GM23338 (cell line): ENCODE results near the gene PRSS50. TPM values are rescaled to one million over a fixed set of nuclear protein-coding genes. Genes with fewer than 3 reads are reported as not detected.
"Not testable (repeated sequence)": the region's sequence is repeated elsewhere in the genome, so short reads cannot be mapped to it uniquely, and the experiment has no call there.

Experiments
- ATAC-seq: fragments of 200-7000 bp; cut with Tn5 transposase; 3 replicates; pipeline ENCODE4 v1.9.1; 2020
- DNase-seq: peaks from one replicate; pipeline ENCODE4 v3.0.0-alpha.2; 2015; ENCODE audit warnings: low spot score
- H2AFZ ChIP-seq: fragments of 200-600 bp; sonication (generic); 2 replicates; pipeline ENCODE4 v1.8.0; 2016; ENCODE audit warnings: antibody characterized with exemption, mild to moderate bottlenecking, moderate library complexity
- H3F3A ChIP-seq: fragments of 200-600 bp; sonication (generic); replicated peaks from 2 replicates; pipeline ENCODE4 v1.8.0; 2017; ENCODE audit warnings: antibody characterized with exemption, mixed run types, low read depth
- H3K27ac ChIP-seq: fragments of 200-600 bp; sonication (generic); 2 replicates; pipeline ENCODE4 v1.6.1; 2016; ENCODE audit warnings: low read depth
- H3K27me3 ChIP-seq: fragments of 200-600 bp; sonication (generic); 2 replicates; pipeline ENCODE4 v1.8.0; 2016; ENCODE audit warnings: mild to moderate bottlenecking, mixed run types, moderate library complexity; ENCODE audit not compliant: insufficient read depth
- H3K36me3 ChIP-seq: fragments of 200-600 bp; sonication (generic); 2 replicates; pipeline ENCODE4 v1.8.0; 2016; ENCODE audit warnings: mild to moderate bottlenecking; ENCODE audit not compliant: insufficient read depth
- H3K4me1 ChIP-seq: fragments of 200-600 bp; sonication (generic); 2 replicates; pipeline ENCODE4 v1.8.0; 2016; ENCODE audit warnings: mild to moderate bottlenecking, moderate library complexity; ENCODE audit not compliant: insufficient read depth
- H3K4me2 ChIP-seq: fragments of 200-600 bp; sonication (generic); 2 replicates; pipeline ENCODE4 v1.7.1; 2017; ENCODE audit warnings: mixed run types
- H3K4me3 ChIP-seq: fragments of 200-600 bp; sonication (generic); 2 replicates; pipeline ENCODE4 v1.6.1; 2016; ENCODE audit warnings: mixed run types
- H3K79me2 ChIP-seq: fragments of 200-600 bp; sonication (generic); replicated peaks from 2 replicates; pipeline ENCODE4 v1.8.0; 2017; ENCODE audit warnings: mild to moderate bottlenecking; ENCODE audit not compliant: insufficient read depth
- H3K9me2 ChIP-seq: fragments of 200-600 bp; sonication (generic); 2 replicates; pipeline ENCODE4 v1.8.0; 2017; ENCODE audit not compliant: insufficient read depth
- H4K20me1 ChIP-seq: fragments of 200-600 bp; sonication (generic); replicated peaks from 2 replicates; pipeline ENCODE4 v1.8.0; 2017; ENCODE audit warnings: mild to moderate bottlenecking; ENCODE audit not compliant: insufficient read depth
- H3K27ac Mint-ChIP-seq: 2 replicates; pipeline ENCODE4 v1.8.0; 2020; ENCODE audit warnings: inconsistent platforms, mild to moderate bottlenecking, moderate library complexity, mixed read lengths
- H3K27me3 Mint-ChIP-seq: 3 replicates; pipeline ENCODE4 v1.8.0; 2022; ENCODE audit warnings: low read depth, mild to moderate bottlenecking, moderate library complexity, mixed read lengths, inconsistent platforms; ENCODE audit not compliant: insufficient read depth, poor library complexity
- H3K36me3 Mint-ChIP-seq: 3 replicates; pipeline ENCODE4 v1.8.0; 2021; ENCODE audit warnings: low read depth, mild to moderate bottlenecking, inconsistent platforms, moderate library complexity, mixed read lengths
- H3K4me1 Mint-ChIP-seq: 3 replicates; pipeline ENCODE4 v1.8.0; 2020; ENCODE audit warnings: mild to moderate bottlenecking, inconsistent platforms, mixed read lengths
- H3K4me3 Mint-ChIP-seq: 3 replicates; pipeline ENCODE4 v1.8.0; 2021; ENCODE audit warnings: moderate library complexity, mild to moderate bottlenecking, inconsistent platforms, mixed read lengths
- H3K9me3 Mint-ChIP-seq: 3 replicates; pipeline ENCODE4 v1.8.0; 2020; ENCODE audit warnings: moderate library complexity, mild to moderate bottlenecking, inconsistent platforms, mixed read lengths
- ETS1 ChIP-seq: IDR thresholded peaks from 2 replicates; pipeline ENCODE4 v1.6.1; 2016; ENCODE audit warnings: antibody characterized with exemption
- EZH2 ChIP-seq: fragments of 200-600 bp; sonication (generic); IDR thresholded peaks from one replicate; pipeline ENCODE4 v1.8.0; 2017; ENCODE audit warnings: antibody characterized with exemption, mild to moderate bottlenecking, low read depth; ENCODE audit not compliant: unreplicated experiment
- POLR2AphosphoS5 ChIP-seq: IDR thresholded peaks from 2 replicates; pipeline ENCODE4 v1.6.1; 2016; ENCODE audit warnings: antibody characterized with exemption, low read depth
- ZNF331 ChIP-seq: fragments of 250-450 bp; sonication (Bioruptor Pico); IDR thresholded peaks from 2 replicates; pipeline ENCODE4 v1.5.0; 2020; ENCODE audit warnings: low read depth, mild to moderate bottlenecking, moderate library complexity
- ZNF462 ChIP-seq: fragments of 250-450 bp; sonication (Bioruptor Pico); IDR thresholded peaks from 2 replicates; pipeline ENCODE4 v1.5.0; 2020; ENCODE audit warnings: mild to moderate bottlenecking, moderate library complexity
- polyA plus RNA-seq: library from polyadenylated mRNA; unstranded; fragments of >200 nt; fragmentation: Nextera tagmentation; extraction: Ambion mirVana; gene quantifications from 2 replicates; pipeline ENCODE4 v1.2.1, GENCODE V29; 2016
- total RNA-seq: library from RNA; depleted of rRNA; stranded (reverse); fragments of >200 nt; shearing (Covaris generic); gene quantifications from 2 replicates; pipeline ENCODE4 v1.2.3, GENCODE V29; 2014

Gene PRSS50
- total and polyA plus RNA-seq, 2 experiments from 2014 or later = 0.60 to 1.5 TPM

GRCh38 chr3:46742992-46743585 lies 25.4 kb upstream of the PRSS50 start (continued):
- TF ChIP-seq ZNF462 (CRISPR knock-in tag) = no peak
- TF ChIP-seq ETS1 = no peak
- TF ChIP-seq POLR2AphosphoS5 = no peak
- no peak for TF ChIP-seq ZNF331
- TF ChIP-seq EZH2 = no peak

- H3K4me2 ChIP-seq, H3K9me3 Mint-ChIP-seq, ATAC-seq, H3K27me3 Mint-ChIP-seq, H3K36me3 Mint-ChIP-seq, H3K36me3 ChIP-seq, H3K27me3 ChIP-seq, H3K4me1 Mint-ChIP-seq, H3F3A ChIP-seq, H3K9me2 ChIP-seq, H3K4me1 ChIP-seq, H3K79me2 ChIP-seq, DNase-seq, H3K4me3 ChIP-seq, H3K4me3 Mint-ChIP-seq, H3K27ac ChIP-seq, H4K20me1 ChIP-seq, H3K27ac Mint-ChIP-seq, H2AFZ ChIP-seq: not testable (repeated sequence)
These were observed 21.9 kb upstream of the PRSS50 start for GRCh38 chr3:46739565-46739964.
